Naive B cell (primary cell): ENCODE results near the gene PLCG2. TPM values are rescaled to one million over a fixed set of nuclear protein-coding genes. Genes with fewer than 3 reads are reported as not detected.
A peak's percentile ranks its signal among the peaks of the same experiment; 100 is the strongest.

ENCODE experiments used
- ATAC-seq, 2 donors: fragments of 150-1000 bp; cut with Tn5 transposase; 2 replicates each; pipeline ENCODE4 v1.10.0; 2021; ENCODE audit warnings: low read depth in 2 of 2, mild to moderate bottlenecking in 2 of 2, moderate library complexity in 2 of 2
- DNase-seq: peaks from one replicate; pipeline ENCODE4 v3.0.0; 2022
- H3K27ac Mint-ChIP-seq, 6 donors: one replicate each; pipeline ENCODE4 v1.8.0; 2020 to 2022; ENCODE audit warnings: mild to moderate bottlenecking in 6 of 6, mixed read lengths in 6 of 6, moderate library complexity in 5 of 6, inconsistent platforms in 2 of 6
- H3K27me3 Mint-ChIP-seq, 3 donors: one replicate each; pipeline ENCODE4 v1.8.0; 2021 to 2022; ENCODE audit warnings: mixed read lengths in 3 of 3, mild to moderate bottlenecking in 1 of 3
- H3K36me3 Mint-ChIP-seq, 2 donors: one replicate each; pipeline ENCODE4 v1.8.0; 2020 to 2022; ENCODE audit warnings: mixed read lengths in 2 of 2, inconsistent platforms in 1 of 2, mild to moderate bottlenecking in 1 of 2
- H3K4me1 Mint-ChIP-seq, 3 donors: one replicate each; pipeline ENCODE4 v1.8.0; 2020 to 2022; ENCODE audit warnings: mixed read lengths in 3 of 3, inconsistent platforms in 1 of 3, mild to moderate bottlenecking in 1 of 3, moderate library complexity in 1 of 3
- H3K4me3 Mint-ChIP-seq, 8 donors: one replicate each; pipeline ENCODE4 v1.8.0; 2020 to 2022; ENCODE audit warnings: mild to moderate bottlenecking in 8 of 8, mixed read lengths in 8 of 8, moderate library complexity in 8 of 8, inconsistent platforms in 2 of 8
- H3K9me3 Mint-ChIP-seq, 7 donors: one replicate each; pipeline ENCODE4 v1.8.0; 2020 to 2022; ENCODE audit warnings: mixed read lengths in 7 of 7, mild to moderate bottlenecking in 5 of 7, inconsistent platforms in 2 of 7, moderate library complexity in 1 of 7
- polyA plus RNA-seq, 6 donors: library from polyadenylated mRNA; unstranded; fragments of 300-500 nt; fragmentation: Illumina TruSeq; gene quantifications; one replicate each; pipeline ENCODE4 v1.2.3, GENCODE V29; 2021; ENCODE audit warnings: low read depth in 6 of 6

The PLCG2 gene
- polyA plus RNA-seq, 6 donors from 2014 or later: 65.1 to 119 (median 92.5) TPM

GRCh38 chr16:81834868-81835267, 55.8 kb downstream of the PLCG2 start:
- Mint-ChIP-seq H3K4me3 (peak overlapping the region; percentile 42 to 88 (median 64)), H3K9me3 (no peaks in the 10 kb centered on the region), H3K27ac (peak overlapping the region; percentile 62 to 98 (median 91)), H3K36me3 (peaks cover 0 to 6% of the 10 kb centered on the region in 2 donors), H3K27me3 (no peaks in the 10 kb centered on the region), H3K4me1 (peaks cover 76 to 95% (median 90%) of the 10 kb centered on the region in 3 donors)
- DNase-seq: no peak
- ATAC-seq: no peak

GRCh38 chr16:81836279-81837054, 57.4 kb downstream of the PLCG2 start:
- H3K27ac Mint-ChIP-seq: peak overlapping the region; percentile 92 to 98 (median 98)
- peak; percentile 71 for DNase-seq
- peak overlapping the region; percentile 62 to 92 (median 82) for H3K4me3 Mint-ChIP-seq
- no peaks in the 10 kb centered on the region for H3K27me3 Mint-ChIP-seq
- peaks cover 67 to 94% (median 80%) of the 10 kb centered on the region in 3 donors for H3K4me1 Mint-ChIP-seq
- no peaks in the 10 kb centered on the region for H3K9me3 Mint-ChIP-seq
- H3K36me3 Mint-ChIP-seq: peaks cover 0 to 6% of the 10 kb centered on the region in 2 donors
- peak; percentile 75 to 77 for ATAC-seq

DNA sequence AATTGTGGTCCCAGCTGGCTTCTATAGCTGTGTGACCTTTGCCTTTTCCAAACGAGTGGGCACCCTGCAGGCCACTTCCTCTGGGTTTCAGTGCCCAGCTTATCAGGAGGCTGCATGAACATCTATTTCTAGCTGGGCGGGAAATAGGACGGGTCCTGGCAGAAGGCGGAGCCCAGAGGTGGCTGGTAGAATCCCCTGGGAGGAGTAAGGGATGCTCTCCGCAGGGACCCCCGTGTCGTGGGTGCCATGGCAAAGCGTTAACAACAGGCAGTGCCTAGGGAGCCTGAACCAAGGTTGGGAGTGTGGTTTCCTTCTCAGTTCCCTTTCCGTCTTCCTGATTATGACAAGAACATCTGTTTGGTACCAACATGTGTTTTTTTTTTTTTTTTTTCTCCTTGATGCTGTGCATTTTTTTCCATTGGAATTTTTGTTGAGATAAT, 58.2 kb downstream of the PLCG2 start:
- Mint-ChIP-seq H3K4me1 (peaks cover 68 to 94% (median 80%) of the 10 kb centered on the region in 3 donors), H3K27me3 (no peaks in the 10 kb centered on the region), H3K27ac (peak overlapping the region; percentile 92 to 98 (median 98)), H3K4me3 (peak overlapping the region; percentile 62 to 92 (median 82)), H3K36me3 (peaks cover 0 to 6% of the 10 kb centered on the region in 2 donors), H3K9me3 (no peaks in the 10 kb centered on the region)
- ATAC-seq: no peak
- DNase-seq: no peak

- DNase-seq (no peak), ATAC-seq (no peak)
- Mint-ChIP-seq H3K36me3 (peaks cover 0 to 6% of the 10 kb centered on the region in 2 donors), H3K4me1 (peaks cover 76 to 94% (median 85%) of the 10 kb centered on the region in 3 donors), H3K27ac (peak overlapping the region in 5 of 6 donors; percentile 72 to 98 (median 85)), H3K9me3 (no peaks in the 10 kb centered on the region), H3K4me3 (peak overlapping the region; percentile 19 to 77 (median 48)), H3K27me3 (no peaks in the 10 kb centered on the region)
Measured at GRCh38 chr16:81838794-81839193, 59.7 kb downstream of the PLCG2 start.

- peak overlapping the region; percentile 35 to 85 (median 67) for H3K4me3 Mint-ChIP-seq
Measured at GRCh38 chr16:81841722-81842121, 62.6 kb downstream of the PLCG2 start.

GRCh38 chr16:81842564-81843242, 63.6 kb downstream of the PLCG2 start:
- Mint-ChIP-seq H3K4me3 (peak overlapping the region; percentile 7 to 82 (median 67)), H3K27me3 (no peaks in the 10 kb centered on the region), H3K4me1 (peaks cover 66 to 92% (median 79%) of the 10 kb centered on the region in 3 donors)

More at GRCh38 chr16:81841722-81842121, 62.6 kb downstream of the PLCG2 start:
- peak overlapping the region; percentile 88 to 99 (median 94) for H3K27ac Mint-ChIP-seq
- H3K4me1 Mint-ChIP-seq: peaks cover 71 to 92% (median 84%) of the 10 kb centered on the region in 3 donors
- ATAC-seq (peak; percentile 78 to 87), DNase-seq (peak; percentile 64)
- H3K27me3 Mint-ChIP-seq: no peaks in the 10 kb centered on the region
- no peaks in the 10 kb centered on the region for H3K9me3 Mint-ChIP-seq
- H3K36me3 Mint-ChIP-seq: peaks cover 0 to 5% of the 10 kb centered on the region in 2 donors

GRCh38 chr16:81843243-81843582, 64.1 kb downstream of the PLCG2 start:
- Mint-ChIP-seq H3K36me3 (peaks cover 0 to 8% of the 10 kb centered on the region in 2 donors), H3K4me1 (peaks cover 68 to 92% (median 79%) of the 10 kb centered on the region in 3 donors), H3K4me3 (peak overlapping the region in 7 of 8 donors; percentile 7 to 82 (median 66)), H3K27ac (peak overlapping the region; percentile 86 to 97 (median 93)), H3K27me3 (no peaks in the 10 kb centered on the region), H3K9me3 (no peaks in the 10 kb centered on the region)
- DNase-seq: no peak
- no peak for ATAC-seq

More at GRCh38 chr16:81842564-81843242, 63.6 kb downstream of the PLCG2 start:
- Mint-ChIP-seq H3K9me3 (no peaks in the 10 kb centered on the region), H3K27ac (peak overlapping the region; percentile 89 to 99 (median 96)), H3K36me3 (peaks cover 0 to 8% of the 10 kb centered on the region in 2 donors)
- DNase-seq: no peak
- ATAC-seq: no peak

GRCh38 chr16:81843683-81844082, 64.6 kb downstream of the PLCG2 start:
- H3K27ac Mint-ChIP-seq: peak overlapping the region in 5 of 6 donors; percentile 85 to 97 (median 91)
- no peaks in the 10 kb centered on the region for H3K27me3 Mint-ChIP-seq
- H3K9me3 Mint-ChIP-seq: no peaks in the 10 kb centered on the region
- peaks cover 0 to 8% of the 10 kb centered on the region in 2 donors for H3K36me3 Mint-ChIP-seq
- DNase-seq (no peak), ATAC-seq (peak in 1 of 2 donors; percentile 17)
- peak overlapping the region; percentile 20 to 82 (median 54) for H3K4me3 Mint-ChIP-seq
- peaks cover 70 to 92% (median 79%) of the 10 kb centered on the region in 3 donors for H3K4me1 Mint-ChIP-seq

- no peaks in the 10 kb centered on the region for H3K9me3 Mint-ChIP-seq
- H3K4me1 Mint-ChIP-seq: peaks cover 80 to 97% (median 91%) of the 10 kb centered on the region in 3 donors
- peak overlapping the region; percentile 18 to 89 (median 66) for H3K27ac Mint-ChIP-seq
- no peak for ATAC-seq
- DNase-seq: no peak
- H3K36me3 Mint-ChIP-seq: peaks cover 0 to 8% of the 10 kb centered on the region in 2 donors
- H3K27me3 Mint-ChIP-seq: no peaks in the 10 kb centered on the region
- no peak overlapping the region for H3K4me3 Mint-ChIP-seq
Measured at GRCh38 chr16:81846105-81846504, 67.0 kb downstream of the PLCG2 start.

DNA sequence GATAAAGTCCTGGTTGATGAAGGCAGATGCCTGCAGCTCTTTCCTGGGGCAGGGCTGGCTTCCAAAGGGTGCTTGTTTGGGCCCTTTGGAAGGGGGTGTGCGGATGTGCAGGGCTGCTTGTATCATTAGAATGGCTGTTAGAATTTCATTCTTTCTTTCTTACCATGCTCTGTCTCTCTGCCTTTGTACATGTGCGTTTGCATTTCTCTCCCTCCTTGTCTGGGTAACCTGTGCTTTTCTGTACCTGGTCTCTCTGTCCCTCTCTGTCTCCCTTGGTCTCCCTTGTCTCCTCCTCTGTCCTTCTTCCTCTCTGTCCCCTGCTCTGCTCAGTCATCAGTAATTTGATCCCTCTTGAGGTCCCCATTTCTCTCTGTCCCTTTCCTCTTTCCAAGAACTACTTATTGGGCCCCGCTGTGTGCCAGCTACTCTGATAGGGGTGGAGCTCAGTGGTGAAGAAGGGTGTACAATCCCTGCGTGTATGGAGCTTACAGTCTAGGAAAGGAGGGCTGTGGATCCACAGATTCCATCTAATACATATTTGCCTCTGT, 69.3 kb downstream of the PLCG2 start:
- Mint-ChIP-seq H3K4me1 (peaks cover 78 to 96% (median 93%) of the 10 kb centered on the region in 3 donors), H3K9me3 (no peaks in the 10 kb centered on the region), H3K27ac (peak overlapping the region in 5 of 6 donors; percentile 22 to 84 (median 78)), H3K36me3 (peaks cover 0 to 8% of the 10 kb centered on the region in 2 donors), H3K27me3 (no peaks in the 10 kb centered on the region), H3K4me3 (peak overlapping the region in 3 of 8 donors; percentile 20 to 68 (median 42))
- ATAC-seq: no peak
- no peak for DNase-seq

GRCh38 chr16:81850197-81850944, 71.3 kb downstream of the PLCG2 start:
- peaks cover 68 to 93% (median 91%) of the 10 kb centered on the region in 3 donors for H3K4me1 Mint-ChIP-seq
- H3K27me3 Mint-ChIP-seq: no peaks in the 10 kb centered on the region
- H3K27ac Mint-ChIP-seq: peak overlapping the region; percentile 61 to 86 (median 78)
- ATAC-seq (no peak), DNase-seq (no peak)
- H3K4me3 Mint-ChIP-seq: peak overlapping the region in 2 of 8 donors; percentile 15 to 59
- H3K9me3 Mint-ChIP-seq: no peaks in the 10 kb centered on the region
- peaks cover 6 to 16% of the 10 kb centered on the region in 2 donors for H3K36me3 Mint-ChIP-seq

- no peak for ATAC-seq
- Mint-ChIP-seq H3K27ac (peak overlapping the region in 4 of 6 donors; percentile 30 to 93 (median 69)), H3K36me3 (peaks cover 11 to 18% of the 10 kb centered on the region in 2 donors), H3K4me1 (peaks cover 68 to 86% (median 84%) of the 10 kb centered on the region in 3 donors), H3K27me3 (no peaks in the 10 kb centered on the region), H3K9me3 (no peaks in the 10 kb centered on the region), H3K4me3 (peak overlapping the region in 1 of 8 donors; percentile 57)
- no peak for DNase-seq
Measured at GRCh38 chr16:81852347-81852746, 73.3 kb downstream of the PLCG2 start.
